ENCODE data around the gene OTOP2.
"Not testable (repeated sequence)": the region's sequence is repeated elsewhere in the genome, so short reads cannot be mapped to it uniquely, and the experiment has no call there.

The OTOP2 gene

DNA sequence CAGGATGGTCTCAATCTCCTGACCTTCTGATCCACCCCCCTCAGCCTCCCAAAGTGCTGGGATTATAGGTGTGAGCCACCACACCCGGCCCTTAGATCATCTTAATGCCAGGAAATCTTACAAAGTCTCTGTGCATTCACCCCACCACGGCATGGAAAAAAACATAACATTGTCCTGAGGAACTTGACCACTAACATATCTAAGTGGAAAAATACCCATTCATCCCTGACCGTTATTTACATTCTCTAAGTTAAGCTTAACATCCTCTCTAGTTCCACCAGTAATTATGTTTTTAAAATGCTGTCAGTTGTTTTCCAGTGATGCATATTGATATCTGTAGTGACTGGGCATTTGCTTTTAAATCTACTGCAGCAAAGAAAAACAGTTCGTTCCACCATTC, 51.9 kb downstream of the OTOP2 start:
- no peak for DNase-seq

DNA sequence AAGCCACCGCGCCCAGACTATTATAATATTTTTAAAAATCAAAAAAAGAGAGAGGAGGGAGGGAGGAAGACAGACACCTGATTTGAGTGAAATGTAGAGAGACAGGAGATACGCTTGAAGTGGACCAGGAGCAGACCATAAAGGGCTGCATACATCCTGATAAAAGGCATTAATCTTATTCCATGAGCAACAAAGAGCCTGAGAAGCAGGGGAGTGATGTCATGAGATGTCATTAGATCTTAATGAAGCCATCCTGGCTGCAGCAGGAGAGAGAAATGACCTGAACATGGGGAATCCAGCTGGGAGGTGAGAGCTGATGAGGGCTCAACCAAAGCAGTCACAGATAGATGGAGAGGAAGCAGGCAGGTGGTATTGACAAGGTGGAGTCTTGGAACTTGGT, 53.7 kb downstream of the OTOP2 start:
- no peak for DNase-seq

- no peak for DNase-seq
Observed at GRCh38 chr17:74978240-74978639, 54.2 kb downstream of the OTOP2 start.

GRCh38 chr17:74979408-74980146, 55.5 kb downstream of the OTOP2 start:
- no peak for DNase-seq

DNA sequence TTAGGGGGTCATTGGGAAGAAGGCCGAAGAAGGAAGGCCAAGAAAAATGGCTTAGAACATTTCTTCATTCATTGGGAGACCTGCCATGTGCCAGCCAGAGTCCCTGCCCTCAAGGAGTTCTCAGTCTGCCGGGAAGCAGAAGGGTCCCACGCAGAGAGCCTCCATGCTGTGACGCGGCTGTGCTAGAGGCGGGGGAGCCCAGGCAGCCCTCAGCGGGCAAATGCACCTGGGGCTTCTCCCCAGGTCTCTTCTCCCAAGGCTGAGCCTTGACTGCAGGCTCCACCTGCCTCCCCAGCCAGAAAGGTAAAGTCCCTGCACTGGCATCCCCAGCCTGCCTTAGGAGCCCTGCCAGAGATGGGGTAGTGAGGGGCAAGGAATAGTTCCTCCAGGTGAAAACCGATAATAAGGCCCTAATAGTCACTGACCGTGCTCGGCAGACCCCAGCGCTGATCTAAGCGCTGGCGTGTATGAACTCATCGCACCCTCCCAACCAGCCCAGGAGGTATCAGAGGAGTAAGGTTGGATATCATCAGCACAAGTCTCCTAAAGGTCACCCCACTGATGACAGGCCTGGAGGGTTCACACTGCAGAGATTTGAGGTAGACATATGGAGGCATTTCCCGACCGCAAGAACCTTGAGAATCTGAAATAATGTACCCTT, 57.4 kb downstream of the OTOP2 start:
- no peak for DNase-seq

GRCh38 chr17:74981979-74982662, 58.0 kb downstream of the OTOP2 start:
- peak; percentile 66 to 91 (median 79) for DNase-seq

- DNase-seq: not testable (repeated sequence)
Observed at GRCh38 chr17:74982663-74983313, 58.7 kb downstream of the OTOP2 start.
